ENCODE data around the gene GTF3C1. TPM values are rescaled to one million over a fixed set of nuclear protein-coding genes. Genes with fewer than 3 reads are reported as not detected.

GTF3C1 gene
- total RNA-seq, 1 experiment from 2014 or later: 46.6 TPM

DNA sequence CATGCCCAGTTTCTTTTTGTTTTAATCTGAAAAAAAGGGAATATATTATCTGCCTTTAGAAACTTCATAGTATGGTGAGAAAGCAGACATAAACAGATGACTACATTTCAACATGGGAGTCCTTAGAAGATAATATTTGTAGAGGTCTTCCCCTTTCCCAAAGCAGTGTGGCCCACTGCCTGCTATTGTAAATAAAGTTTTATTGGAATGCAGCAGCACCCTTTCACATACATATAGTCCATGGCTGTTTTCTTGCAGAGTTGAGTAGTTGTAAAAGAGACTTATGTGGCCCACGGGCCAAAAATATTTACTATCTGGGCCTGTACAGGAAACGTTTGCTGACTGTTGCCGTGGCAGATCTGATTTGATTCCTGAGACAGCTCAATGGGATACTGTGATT lies 8.7 kb upstream of the GTF3C1 start:
- no peaks in the 10 kb centered on the region for H4K20me1 ChIP-seq (ENCODE audit: insufficient read depth, low read depth, low read length)
- H3K27ac ChIP-seq (ENCODE audit: low read length): no peak overlapping the region
- H3K27me3 ChIP-seq (ENCODE audit: low read length): no peaks in the 10 kb centered on the region
- H3K36me3 ChIP-seq (ENCODE audit: insufficient read depth, low read length): no peaks in the 10 kb centered on the region
- H3K4me2 ChIP-seq (ENCODE audit: low read depth, low read length, poor library complexity, severe bottlenecking): peak overlapping the region; percentile 27
- H3K9me2 ChIP-seq (replicated peaks; ENCODE audit: insufficient read depth, low read length): no peaks in the 10 kb centered on the region
- no peak overlapping the region for H3K9ac ChIP-seq (ENCODE audit: low read length)
- H3K4me3 ChIP-seq (ENCODE audit: low read length): no peak overlapping the region
- H2AFZ ChIP-seq (ENCODE audit: low read length): 0 out of 2 replicates have a peak overlapping the region, but pooled peaks have one; percentile 2
- no peaks in the 10 kb centered on the region for H3K9me3 ChIP-seq (ENCODE audit: low read length)
- H3K79me2 ChIP-seq (ENCODE audit: low read length): peaks cover 65% of the 10 kb centered on the region
- DNase-seq: no peak
- H3K4me1 ChIP-seq (ENCODE audit: low read length): peaks cover 10% of the 10 kb centered on the region

DNA sequence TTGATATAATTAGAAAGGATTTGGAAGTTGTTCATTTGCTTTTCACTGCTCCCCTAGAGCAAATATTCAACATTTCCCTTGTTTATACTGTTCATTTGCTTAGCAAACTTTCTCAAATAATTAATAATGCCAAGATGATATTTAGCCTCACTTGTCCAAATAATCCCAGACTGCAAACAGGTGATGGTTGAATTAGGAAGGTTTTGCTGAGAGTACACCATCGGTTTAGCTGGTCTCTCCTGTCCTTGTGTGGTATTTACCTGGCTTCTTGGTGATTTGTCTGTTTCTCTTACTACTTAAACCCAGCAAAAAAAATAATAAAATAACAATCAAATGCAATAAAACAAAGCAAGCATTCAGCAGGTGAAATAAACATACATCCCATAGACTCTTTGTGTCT lies 6.8 kb upstream of the GTF3C1 start:
- Histone ChIP-seq H3K79me2 (ENCODE audit: low read length) (peaks cover 66% of the 10 kb centered on the region), H3K27ac (ENCODE audit: low read length) (no peak overlapping the region), H3K27me3 (ENCODE audit: low read length) (no peaks in the 10 kb centered on the region), H3K4me2 (ENCODE audit: low read depth, low read length, poor library complexity, severe bottlenecking) (no peak overlapping the region), H3K9me3 (ENCODE audit: low read length) (no peaks in the 10 kb centered on the region), H3K9me2 (replicated peaks; ENCODE audit: insufficient read depth, low read length) (no peaks in the 10 kb centered on the region), H3K4me3 (ENCODE audit: low read length) (no peak overlapping the region), H4K20me1 (ENCODE audit: insufficient read depth, low read depth, low read length) (no peaks in the 10 kb centered on the region), H2AFZ (ENCODE audit: low read length) (no peak overlapping the region), H3K9ac (ENCODE audit: low read length) (no peak overlapping the region), H3K4me1 (ENCODE audit: low read length) (peaks cover 10% of the 10 kb centered on the region), H3K36me3 (ENCODE audit: insufficient read depth, low read length) (no peaks in the 10 kb centered on the region)
- DNase-seq: no peak

DNA sequence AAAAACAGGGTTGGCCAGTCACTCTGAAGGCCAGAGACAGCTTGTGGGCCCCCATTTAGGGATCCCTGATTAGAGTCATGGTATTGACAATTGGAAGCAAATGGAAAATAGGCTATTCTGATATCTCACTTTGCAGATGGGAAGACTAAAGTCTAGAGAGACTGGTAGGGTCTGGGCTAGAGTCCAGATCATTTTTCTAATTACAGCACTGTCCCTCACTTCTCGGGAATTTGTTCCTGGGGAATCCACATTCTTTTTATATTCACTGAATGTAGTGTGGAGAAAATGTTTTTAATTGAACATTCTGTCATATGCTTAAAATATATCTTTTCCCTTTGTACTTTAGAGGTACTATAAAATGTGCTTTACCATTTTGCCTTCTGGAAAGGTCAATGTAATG lies 1.3 kb upstream of the GTF3C1 start:
- Histone ChIP-seq H3K4me2 (ENCODE audit: low read depth, low read length, poor library complexity, severe bottlenecking) (peak overlapping the region; percentile 92), H3K4me3 (ENCODE audit: low read length) (peak overlapping the region; percentile 100), H3K4me1 (ENCODE audit: low read length) (peaks cover 22% of the 10 kb centered on the region), H3K27me3 (ENCODE audit: low read length) (no peaks in the 10 kb centered on the region), H3K79me2 (ENCODE audit: low read length) (peaks cover 72% of the 10 kb centered on the region), H3K9me2 (replicated peaks; ENCODE audit: insufficient read depth, low read length) (no peaks in the 10 kb centered on the region), H2AFZ (ENCODE audit: low read length) (no peak overlapping the region), H3K36me3 (ENCODE audit: insufficient read depth, low read length) (no peaks in the 10 kb centered on the region), H3K27ac (ENCODE audit: low read length) (no peak overlapping the region), H4K20me1 (ENCODE audit: insufficient read depth, low read depth, low read length) (peaks cover 18% of the 10 kb centered on the region; the same call in 1 of the 2 replicates), H3K9me3 (ENCODE audit: low read length) (no peaks in the 10 kb centered on the region), H3K9ac (ENCODE audit: low read length) (peak overlapping the region; percentile 97)
- no peak for DNase-seq

DNA sequence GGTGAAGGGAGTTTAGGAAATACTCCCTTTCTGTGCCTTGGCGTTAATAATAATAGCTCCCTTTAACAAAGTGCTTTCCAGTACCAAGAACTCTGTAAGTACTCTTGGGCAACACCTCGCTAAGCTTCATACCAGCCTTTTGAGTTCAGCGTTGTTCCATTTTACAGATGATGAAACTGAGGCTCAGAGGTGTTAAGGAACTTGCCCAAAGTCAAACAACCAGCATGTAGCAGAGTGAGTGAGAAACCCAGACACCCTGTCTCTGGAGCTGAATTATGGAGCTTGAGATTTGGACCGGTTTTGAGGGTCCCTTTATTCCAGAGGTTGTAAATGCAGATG lies 838 bp upstream of the GTF3C1 start:
- Histone ChIP-seq H3K4me2 (ENCODE audit: low read depth, low read length, poor library complexity, severe bottlenecking) (peak overlapping the region; percentile 92), H3K9me3 (ENCODE audit: low read length) (no peaks in the 10 kb centered on the region), H3K27ac (ENCODE audit: low read length) (no peak overlapping the region), H4K20me1 (ENCODE audit: insufficient read depth, low read depth, low read length) (peaks cover 18% of the 10 kb centered on the region; the same call in 1 of the 2 replicates), H3K9ac (ENCODE audit: low read length) (peak overlapping the region; percentile 97), H2AFZ (ENCODE audit: low read length) (no peak overlapping the region), H3K27me3 (ENCODE audit: low read length) (no peaks in the 10 kb centered on the region), H3K79me2 (ENCODE audit: low read length) (peaks cover 71% of the 10 kb centered on the region), H3K36me3 (ENCODE audit: insufficient read depth, low read length) (no peaks in the 10 kb centered on the region), H3K4me3 (ENCODE audit: low read length) (peak overlapping the region; percentile 100), H3K9me2 (replicated peaks; ENCODE audit: insufficient read depth, low read length) (no peaks in the 10 kb centered on the region), H3K4me1 (ENCODE audit: low read length) (peaks cover 22% of the 10 kb centered on the region)
- DNase-seq: peak; percentile 57

DNA sequence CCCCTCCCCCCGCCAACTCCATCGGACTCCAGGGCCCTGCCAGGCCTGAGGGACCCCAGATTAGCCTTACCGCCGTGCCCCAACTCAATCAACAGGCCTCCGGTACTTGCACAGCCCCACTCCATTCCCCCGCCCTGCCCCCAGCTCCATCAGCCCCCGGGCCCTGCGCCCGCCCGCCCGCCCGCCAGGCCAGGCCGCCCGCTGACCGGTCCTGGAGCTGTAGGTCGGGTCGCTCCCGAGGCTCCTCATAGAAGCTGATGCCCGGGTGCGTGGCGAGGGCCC lies 308 bp downstream of the GTF3C1 start:
- no peaks in the 10 kb centered on the region for H3K27me3 ChIP-seq (ENCODE audit: low read length)
- H3K9me2 ChIP-seq (replicated peaks; ENCODE audit: insufficient read depth, low read length): no peaks in the 10 kb centered on the region
- peak overlapping the region; percentile 100 for H3K4me3 ChIP-seq (ENCODE audit: low read length)
- H3K36me3 ChIP-seq (ENCODE audit: insufficient read depth, low read length): no peaks in the 10 kb centered on the region
- no peaks in the 10 kb centered on the region for H3K9me3 ChIP-seq (ENCODE audit: low read length)
- H4K20me1 ChIP-seq (ENCODE audit: insufficient read depth, low read depth, low read length): peaks cover 18% of the 10 kb centered on the region; the same call in 1 of the 2 replicates
- no peak overlapping the region; the same call in 1 of the 2 replicates for H2AFZ ChIP-seq (ENCODE audit: low read length)
- DNase-seq: peak; percentile 54
- H3K4me1 ChIP-seq (ENCODE audit: low read length): peaks cover 22% of the 10 kb centered on the region
- peak overlapping the region; percentile 93 for H3K4me2 ChIP-seq (ENCODE audit: low read depth, low read length, poor library complexity, severe bottlenecking)
- no peak overlapping the region for H3K27ac ChIP-seq (ENCODE audit: low read length)
- H3K9ac ChIP-seq (ENCODE audit: low read length): peak overlapping the region; percentile 91
- peaks cover 66% of the 10 kb centered on the region for H3K79me2 ChIP-seq (ENCODE audit: low read length)

DNA sequence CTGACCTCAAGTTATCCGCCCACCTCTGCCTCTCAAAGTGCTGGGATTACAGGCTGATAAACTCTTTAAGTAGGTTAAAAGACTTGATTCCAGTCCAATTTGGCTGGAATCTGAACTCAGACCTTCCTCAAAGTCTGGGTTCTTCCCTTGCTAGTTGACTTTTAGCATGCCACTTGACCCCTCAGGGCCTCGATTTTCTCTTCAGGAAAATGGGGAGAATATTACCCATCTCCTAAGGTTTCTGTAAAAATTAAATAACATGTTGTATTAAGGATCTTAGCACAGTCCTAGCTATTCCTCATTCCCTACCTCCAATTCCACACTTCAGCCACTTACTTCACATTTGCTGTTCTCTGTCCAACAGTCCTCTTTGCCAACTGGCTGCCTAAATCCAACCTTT lies 1.9 kb downstream of the GTF3C1 start:
- H3K79me2 ChIP-seq (ENCODE audit: low read length): peaks cover 59% of the 10 kb centered on the region
- H3K27me3 ChIP-seq (ENCODE audit: low read length): no peaks in the 10 kb centered on the region
- H2AFZ ChIP-seq (ENCODE audit: low read length): no peak overlapping the region
- H3K4me2 ChIP-seq (ENCODE audit: low read depth, low read length, poor library complexity, severe bottlenecking): peak overlapping the region; percentile 93
- no peaks in the 10 kb centered on the region for H3K9me3 ChIP-seq (ENCODE audit: low read length)
- peaks cover 22% of the 10 kb centered on the region for H3K4me1 ChIP-seq (ENCODE audit: low read length)
- no peak overlapping the region for H3K27ac ChIP-seq (ENCODE audit: low read length)
- 0 out of 2 replicates have a peak, but pooled peaks cover 4% of the 10 kb centered on the region for H3K36me3 ChIP-seq (ENCODE audit: insufficient read depth, low read length)
- H4K20me1 ChIP-seq (ENCODE audit: insufficient read depth, low read depth, low read length): peaks cover 18% of the 10 kb centered on the region; the same call in 1 of the 2 replicates
- no peak overlapping the region for H3K4me3 ChIP-seq (ENCODE audit: low read length)
- H3K9ac ChIP-seq (ENCODE audit: low read length): no peak overlapping the region
- H3K9me2 ChIP-seq (replicated peaks; ENCODE audit: insufficient read depth, low read length): no peaks in the 10 kb centered on the region
- DNase-seq: no peak

DNA sequence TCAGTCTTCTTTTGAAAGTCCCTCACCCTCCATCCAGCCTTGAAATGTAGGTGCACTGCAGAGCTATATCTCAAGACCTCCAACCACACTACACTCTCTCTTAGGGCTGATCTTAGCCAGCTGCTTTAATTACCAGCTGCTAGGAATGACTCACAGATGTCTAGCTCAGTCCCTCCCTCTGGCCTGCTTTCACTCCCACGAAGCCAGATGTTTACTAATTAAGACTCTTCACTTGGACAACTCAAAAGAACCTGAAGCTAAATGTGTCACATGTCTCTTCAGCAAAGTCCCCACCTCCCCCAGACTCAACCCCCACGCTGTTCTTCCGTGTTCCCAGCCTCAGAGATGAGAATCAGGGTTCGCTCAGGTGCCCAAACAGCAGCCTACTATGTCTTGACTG lies 2.6 kb downstream of the GTF3C1 start:
- peaks cover 18% of the 10 kb centered on the region; the same call in 1 of the 2 replicates for H4K20me1 ChIP-seq (ENCODE audit: insufficient read depth, low read depth, low read length)
- H3K4me3 ChIP-seq (ENCODE audit: low read length): no peak overlapping the region
- H3K9me3 ChIP-seq (ENCODE audit: low read length): no peaks in the 10 kb centered on the region
- no peak overlapping the region for H3K27ac ChIP-seq (ENCODE audit: low read length)
- no peak for DNase-seq
- no peaks in the 10 kb centered on the region for H3K27me3 ChIP-seq (ENCODE audit: low read length)
- peaks cover 22% of the 10 kb centered on the region for H3K4me1 ChIP-seq (ENCODE audit: low read length)
- H3K9me2 ChIP-seq (replicated peaks; ENCODE audit: insufficient read depth, low read length): no peaks in the 10 kb centered on the region
- no peak overlapping the region for H3K4me2 ChIP-seq (ENCODE audit: low read depth, low read length, poor library complexity, severe bottlenecking)
- peaks cover 52% of the 10 kb centered on the region for H3K79me2 ChIP-seq (ENCODE audit: low read length)
- H2AFZ ChIP-seq (ENCODE audit: low read length): no peak overlapping the region
- H3K9ac ChIP-seq (ENCODE audit: low read length): no peak overlapping the region
- H3K36me3 ChIP-seq (ENCODE audit: insufficient read depth, low read length): 0 out of 2 replicates have a peak, but pooled peaks cover 4% of the 10 kb centered on the region

DNA sequence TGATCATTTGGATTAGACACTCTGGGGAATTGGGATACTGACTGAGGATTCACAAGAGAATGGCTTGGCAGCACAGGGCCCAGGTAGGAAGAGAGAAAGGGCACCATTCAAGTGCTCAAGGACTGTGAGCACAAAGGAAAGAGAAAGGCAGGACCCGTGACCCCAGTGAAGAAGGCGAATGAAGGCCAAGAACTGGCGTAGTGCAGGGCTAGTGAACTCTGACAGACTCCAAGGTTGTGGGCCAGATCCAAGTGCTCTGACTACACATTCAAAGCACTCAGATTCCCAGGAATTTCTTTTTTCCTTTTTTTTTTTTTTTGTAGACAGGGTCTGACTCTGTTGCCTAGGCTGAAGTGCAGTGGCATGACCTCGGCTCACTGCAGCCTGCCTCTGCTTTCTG lies 5.0 kb downstream of the GTF3C1 start:
- no peak overlapping the region for H3K4me2 ChIP-seq (ENCODE audit: low read depth, low read length, poor library complexity, severe bottlenecking)
- H3K36me3 ChIP-seq (ENCODE audit: insufficient read depth, low read length): peaks cover 15% of the 10 kb centered on the region; the same call in 1 of the 2 replicates
- H3K79me2 ChIP-seq (ENCODE audit: low read length): peaks cover 30% of the 10 kb centered on the region
- H3K4me3 ChIP-seq (ENCODE audit: low read length): no peak overlapping the region
- no peaks in the 10 kb centered on the region for H3K9me3 ChIP-seq (ENCODE audit: low read length)
- H3K4me1 ChIP-seq (ENCODE audit: low read length): peaks cover 12% of the 10 kb centered on the region
- H4K20me1 ChIP-seq (ENCODE audit: insufficient read depth, low read depth, low read length): peaks cover 11% of the 10 kb centered on the region; the same call in 1 of the 2 replicates
- no peak overlapping the region for H3K9ac ChIP-seq (ENCODE audit: low read length)
- no peaks in the 10 kb centered on the region for H3K9me2 ChIP-seq (replicated peaks; ENCODE audit: insufficient read depth, low read length)
- H3K27ac ChIP-seq (ENCODE audit: low read length): no peak overlapping the region
- H3K27me3 ChIP-seq (ENCODE audit: low read length): no peaks in the 10 kb centered on the region
- no peak overlapping the region for H2AFZ ChIP-seq (ENCODE audit: low read length)
- no peak for DNase-seq

DNA sequence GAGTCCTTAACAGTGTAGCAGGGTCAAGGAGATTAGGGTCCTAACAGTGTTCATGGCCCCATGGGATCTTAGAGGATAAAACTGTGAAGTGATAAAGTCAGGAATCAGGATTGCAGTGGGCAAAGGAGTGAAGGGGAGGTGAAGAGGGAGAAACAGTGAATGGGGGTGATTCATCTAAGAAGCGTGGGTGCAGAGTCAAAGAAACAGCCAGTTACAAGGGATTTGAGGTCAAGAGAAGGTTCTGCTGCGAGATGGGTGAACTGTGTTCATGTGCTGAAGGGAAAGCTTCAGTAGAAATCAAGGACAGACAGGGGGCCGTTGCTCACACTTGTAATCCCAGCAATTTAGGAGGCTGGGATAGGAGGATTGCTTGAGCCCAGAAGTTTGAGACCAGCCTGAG lies 5.9 kb downstream of the GTF3C1 start:
- H3K4me2 ChIP-seq (ENCODE audit: low read depth, low read length, poor library complexity, severe bottlenecking): no peak overlapping the region
- peaks cover 24% of the 10 kb centered on the region for H3K79me2 ChIP-seq (ENCODE audit: low read length)
- H3K27ac ChIP-seq (ENCODE audit: low read length): no peak overlapping the region
- H3K27me3 ChIP-seq (ENCODE audit: low read length): no peaks in the 10 kb centered on the region
- H3K9me3 ChIP-seq (ENCODE audit: low read length): no peaks in the 10 kb centered on the region
- peaks cover 5% of the 10 kb centered on the region; the same call in 1 of the 2 replicates for H4K20me1 ChIP-seq (ENCODE audit: insufficient read depth, low read depth, low read length)
- H3K4me1 ChIP-seq (ENCODE audit: low read length): peaks cover 8% of the 10 kb centered on the region
- no peaks in the 10 kb centered on the region for H3K9me2 ChIP-seq (replicated peaks; ENCODE audit: insufficient read depth, low read length)
- H3K4me3 ChIP-seq (ENCODE audit: low read length): no peak overlapping the region
- peaks cover 15% of the 10 kb centered on the region; the same call in 1 of the 2 replicates for H3K36me3 ChIP-seq (ENCODE audit: insufficient read depth, low read length)
- no peak overlapping the region for H2AFZ ChIP-seq (ENCODE audit: low read length)
- H3K9ac ChIP-seq (ENCODE audit: low read length): no peak overlapping the region
- DNase-seq: no peak
